Measurements from ENCODE around the gene BCS1L.

DNA sequence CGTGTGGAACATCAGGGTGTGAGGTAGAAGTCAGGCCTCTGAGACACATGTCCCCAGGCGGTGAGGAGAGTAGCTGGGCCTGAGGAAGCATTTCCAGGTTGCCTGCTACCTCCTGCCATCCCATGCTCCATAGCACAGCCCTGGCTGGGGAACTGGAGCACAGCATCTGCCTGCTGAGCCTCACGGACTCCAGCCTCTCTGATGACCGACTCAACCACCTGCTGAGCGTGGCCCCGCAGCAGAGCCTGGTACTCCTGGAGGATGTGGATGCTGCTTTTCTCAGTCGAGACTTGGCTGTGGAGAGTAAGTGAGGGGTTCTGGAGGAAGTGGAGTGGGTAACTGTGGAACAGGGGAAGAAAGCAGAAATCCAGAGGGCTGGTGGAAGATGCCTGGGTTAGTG, 2.9 kb downstream of the BCS1L start:
- no peak for TF ChIP-seq GATA2 (IDR thresholded peaks at IDR 0.05; ENCODE audit: low read depth, low read length)
- TF ChIP-seq GATA3 (IDR thresholded peaks at IDR 0.05; ENCODE audit: low read depth, low read length) = no peak
